OCI-LY7 (cell line): ENCODE measurements around the gene CCDC102B.

Source experiments
- CTCF ChIP-seq: fragments of 200-600 bp; sonication (generic); conservative IDR thresholded peaks from 2 replicates; pipeline ENCODE4 v1.5.1; 2014; ENCODE audit warnings: mild to moderate bottlenecking, antibody characterized with exemption, low read length, moderate library complexity, mixed read lengths
- EZH2phosphoT487 ChIP-seq: fragments of 200-600 bp; sonication (generic); IDR thresholded peaks from 2 replicates; pipeline ENCODE4 v1.6.1; 2018; ENCODE audit warnings: low read depth, borderline replicate concordance, mild to moderate bottlenecking, mixed run types, antibody characterized with exemption, low read length, moderate library complexity, mixed read lengths

- TF ChIP-seq CTCF (no peak), EZH2phosphoT487 (no peak)
Measured at GRCh38 chr18:68779169-68779568, 18.7 kb upstream of the CCDC102B start.
